Measurements from ENCODE around the gene HELZ.
"Not testable (repeated sequence)": the region's sequence is repeated elsewhere in the genome, so short reads cannot be mapped to it uniquely, and the experiment has no call there.

HELZ gene

GRCh38 chr17:67245073-67245693 is at the start of gene HELZ:
Gene HELZ (minus strand): TSS chr17:67245196. CDS start chr17:67218804, 26,392 bp downstream.
- peak within 1 kb of the TSS; percentile 88 for H3K4me3 ChIP-seq (ENCODE audit: low read depth, low read length)
- TF ChIP-seq CTCF (IDR thresholded peaks at IDR 0.05; ENCODE audit: low read depth, low read length), result no peak

- peak; percentile 73 for TF ChIP-seq CTCF (IDR thresholded peaks at IDR 0.05; ENCODE audit: low read depth, low read length)
- H3K4me3 ChIP-seq (ENCODE audit: low read depth, low read length), result no peak overlapping the region
These were observed 48.5 kb upstream of the HELZ start for GRCh38 chr17:67293251-67294203.

DNA sequence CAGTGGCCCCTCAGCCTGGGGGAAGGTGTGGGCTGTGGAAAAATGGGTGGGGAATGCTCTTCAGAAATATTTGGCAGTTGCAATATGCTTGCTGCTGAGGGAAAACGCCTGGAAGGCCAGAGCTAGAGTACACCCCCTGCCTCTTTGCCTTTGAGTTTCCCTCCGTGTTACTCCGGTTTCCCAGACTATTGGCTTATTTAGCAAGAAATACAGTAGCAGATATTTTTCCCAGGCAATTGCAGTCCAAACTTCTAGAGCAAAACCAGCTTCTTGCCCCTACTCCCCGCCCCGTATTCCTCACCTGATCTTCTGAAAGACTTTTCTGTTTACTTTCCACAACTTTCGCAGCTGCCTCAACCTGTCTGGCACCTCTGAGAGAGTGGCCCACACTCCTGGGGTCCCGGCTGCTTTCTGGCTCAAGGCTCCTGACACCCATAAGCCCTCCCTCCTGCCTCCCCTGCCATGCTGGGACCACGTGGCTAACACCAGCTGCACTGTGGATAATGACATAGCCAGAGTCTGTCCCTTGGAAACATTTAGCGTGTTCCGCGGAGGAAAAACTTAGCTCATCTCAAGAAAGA is 45.8 kb upstream of the HELZ start:
- no peak overlapping the region for H3K4me3 ChIP-seq (ENCODE audit: low read depth, low read length)
- TF ChIP-seq CTCF (IDR thresholded peaks at IDR 0.05; ENCODE audit: low read depth, low read length), result no peak

DNA sequence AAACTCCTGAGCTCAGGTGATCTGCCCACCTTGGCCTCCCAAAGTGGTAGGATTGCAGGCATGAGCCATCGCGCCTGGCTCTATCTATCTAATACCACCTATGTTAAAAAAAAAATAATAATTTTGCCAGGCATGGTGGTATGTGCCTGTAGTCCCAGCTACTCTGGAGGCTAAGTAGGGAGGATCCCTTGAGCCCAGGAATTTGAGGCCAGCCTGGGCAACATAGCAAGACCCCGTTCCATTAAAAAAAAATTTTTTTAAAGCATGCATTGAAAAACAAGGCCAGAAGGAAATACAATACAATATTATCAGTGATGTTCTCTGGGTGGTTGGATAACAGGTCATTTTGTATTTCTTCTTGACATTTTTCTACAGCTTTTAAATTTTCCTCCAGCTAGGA is 45.2 kb upstream of the HELZ start:
- no peak overlapping the region for H3K4me3 ChIP-seq (ENCODE audit: low read depth, low read length)
- no peak for TF ChIP-seq CTCF (IDR thresholded peaks at IDR 0.05; ENCODE audit: low read depth, low read length)

DNA sequence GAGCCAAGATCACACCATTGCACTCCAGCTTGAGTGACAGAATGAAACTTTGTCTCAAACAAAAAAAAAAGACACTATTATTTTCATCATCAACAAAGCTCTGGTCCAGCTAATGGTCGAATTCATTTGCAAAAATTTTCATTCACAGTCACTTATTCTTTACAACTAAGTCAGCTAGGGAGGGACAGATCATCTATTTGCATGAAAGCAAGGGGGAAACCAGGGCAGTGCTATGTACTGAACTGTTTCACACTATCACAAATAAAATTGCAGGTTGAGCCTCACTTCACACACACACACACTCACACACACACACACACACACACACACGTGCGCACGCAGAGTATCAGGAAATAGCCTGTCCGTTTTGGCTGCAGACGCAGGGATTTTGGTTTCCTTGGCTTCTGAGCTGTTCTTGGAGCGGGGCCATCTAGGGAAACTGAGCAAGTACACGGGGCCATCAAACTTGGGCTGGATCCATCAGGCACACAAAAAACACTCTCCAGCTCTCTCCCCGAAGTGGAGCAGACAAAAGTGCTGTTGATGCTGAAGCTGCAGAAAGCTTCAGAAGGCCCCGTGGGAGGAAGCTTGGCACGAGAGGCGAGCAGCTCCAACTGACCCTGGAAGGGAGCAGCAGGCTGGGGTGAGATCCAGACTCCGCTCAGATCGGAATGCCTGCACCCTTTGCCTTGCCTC is 44.3 kb upstream of the HELZ start:
- H3K4me3 ChIP-seq (ENCODE audit: low read depth, low read length), result no peak overlapping the region
- TF ChIP-seq CTCF (IDR thresholded peaks at IDR 0.05; ENCODE audit: low read depth, low read length), result no peak

- not testable (repeated sequence) for H3K4me3 ChIP-seq (ENCODE audit: low read depth, low read length)
These were observed 41.8 kb upstream of the HELZ start for GRCh38 chr17:67286826-67287225.

GRCh38 chr17:67285360-67285759 is 40.4 kb upstream of the HELZ start:
- no peak overlapping the region for H3K4me3 ChIP-seq (ENCODE audit: low read depth, low read length)
- no peak for TF ChIP-seq CTCF (IDR thresholded peaks at IDR 0.05; ENCODE audit: low read depth, low read length)
